Lower leg skin (tissue), 3 donors: Measurements from ENCODE around the gene MAP2.

ENCODE experiments used
- POLR2A ChIP-seq, 2 donors: fragments of 450-650 bp; IDR thresholded peaks; one replicate each; pipeline ENCODE4 v1.6.1; 2016 to 2017; ENCODE audit warnings: antibody characterized with exemption in 2 of 2, mild to moderate bottlenecking in 1 of 2, moderate library complexity in 1 of 2
- TF ChIP-seq, protein P1 (sequence below), 3 donors: fragments of 450-650 bp; IDR thresholded peaks; one replicate each; pipeline ENCODE4 v1.5.1; 2016; ENCODE audit warnings: antibody characterized with exemption in 3 of 3, mild to moderate bottlenecking in 3 of 3, moderate library complexity in 2 of 3

DNA sequence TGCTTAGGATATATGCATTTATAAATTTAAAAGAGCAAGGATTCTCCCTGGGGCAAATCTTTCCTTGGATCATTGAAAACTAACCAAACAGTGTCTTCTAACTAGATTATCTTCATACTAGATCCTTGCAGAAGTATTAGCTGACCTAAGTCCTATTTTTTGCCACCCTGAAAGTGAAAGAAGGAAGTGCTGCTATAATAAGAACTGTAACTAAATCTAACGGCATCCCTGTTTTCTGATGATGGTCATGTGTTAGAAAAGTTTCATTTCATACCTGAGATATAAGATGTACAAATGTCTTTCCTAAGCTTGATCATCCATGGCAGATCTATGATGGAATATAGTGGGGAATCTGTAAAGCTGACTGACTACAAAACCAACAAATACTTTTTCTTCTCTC lies 102.7 kb downstream of the MAP2 start:
- no peak for TF ChIP-seq POLR2A (IDR thresholded peaks at IDR 0.05)
- TF ChIP-seq, protein P1, sequence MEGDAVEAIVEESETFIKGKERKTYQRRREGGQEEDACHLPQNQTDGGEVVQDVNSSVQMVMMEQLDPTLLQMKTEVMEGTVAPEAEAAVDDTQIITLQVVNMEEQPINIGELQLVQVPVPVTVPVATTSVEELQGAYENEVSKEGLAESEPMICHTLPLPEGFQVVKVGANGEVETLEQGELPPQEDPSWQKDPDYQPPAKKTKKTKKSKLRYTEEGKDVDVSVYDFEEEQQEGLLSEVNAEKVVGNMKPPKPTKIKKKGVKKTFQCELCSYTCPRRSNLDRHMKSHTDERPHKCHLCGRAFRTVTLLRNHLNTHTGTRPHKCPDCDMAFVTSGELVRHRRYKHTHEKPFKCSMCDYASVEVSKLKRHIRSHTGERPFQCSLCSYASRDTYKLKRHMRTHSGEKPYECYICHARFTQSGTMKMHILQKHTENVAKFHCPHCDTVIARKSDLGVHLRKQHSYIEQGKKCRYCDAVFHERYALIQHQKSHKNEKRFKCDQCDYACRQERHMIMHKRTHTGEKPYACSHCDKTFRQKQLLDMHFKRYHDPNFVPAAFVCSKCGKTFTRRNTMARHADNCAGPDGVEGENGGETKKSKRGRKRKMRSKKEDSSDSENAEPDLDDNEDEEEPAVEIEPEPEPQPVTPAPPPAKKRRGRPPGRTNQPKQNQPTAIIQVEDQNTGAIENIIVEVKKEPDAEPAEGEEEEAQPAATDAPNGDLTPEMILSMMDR (IDR thresholded peaks at IDR 0.05): no peak
